ENCODE measurements around the gene TPST1.

TPST1 gene

GRCh38 chr7:66326501-66327215, 121.5 kb downstream of the TPST1 start:
- no peak for TF ChIP-seq LEF1 (IDR thresholded peaks at IDR 0.05; ENCODE audit: borderline replicate concordance)
- TF ChIP-seq NFRKB (IDR thresholded peaks at IDR 0.05): no peak
- no peak for TF ChIP-seq PKNOX1 (IDR thresholded peaks at IDR 0.05)
- TF ChIP-seq FOXA1 (IDR thresholded peaks at IDR 0.05): no peak
- no peak for TF ChIP-seq ZNF384 (IDR thresholded peaks at IDR 0.05)
- no peak for TF ChIP-seq ELF4 (IDR thresholded peaks at IDR 0.05)
- no peak for TF ChIP-seq L3MBTL2 (conservative IDR thresholded peaks at IDR 0.05)
- no peak for TF ChIP-seq TARDBP (IDR thresholded peaks at IDR 0.05)
- no peak for TF ChIP-seq FOXM1 (IDR thresholded peaks at IDR 0.05; ENCODE audit: borderline replicate concordance)
- POLR2A ChIA-PET: no interaction called here
- DNase-seq (ENCODE audit: extremely low spot score): no peak
- CTCF ChIA-PET: no interaction called here

- ChIA-PET POLR2A (no interaction called here), CTCF (no interaction called here)
- TF ChIP-seq L3MBTL2 (conservative IDR thresholded peaks at IDR 0.05): no peak
- no peak for TF ChIP-seq ZNF384 (IDR thresholded peaks at IDR 0.05)
- no peak for TF ChIP-seq TARDBP (IDR thresholded peaks at IDR 0.05)
- no peak for TF ChIP-seq FOXK2 (IDR thresholded peaks at IDR 0.05)
- TF ChIP-seq CTBP1 (IDR thresholded peaks at IDR 0.05; ENCODE audit: borderline replicate concordance): no peak
- TF ChIP-seq SP1 (IDR thresholded peaks at IDR 0.05): no peak
- TF ChIP-seq ELF4 (IDR thresholded peaks at IDR 0.05): no peak
- DNase-seq (ENCODE audit: extremely low spot score): no peak
Measured at GRCh38 chr7:66330961-66331360, 125.8 kb downstream of the TPST1 start.

- ChIA-PET POLR2A (no interaction called here), CTCF (no interaction called here)
- TF ChIP-seq L3MBTL2 (conservative IDR thresholded peaks at IDR 0.05) (no peak), FOXA1 (IDR thresholded peaks at IDR 0.05) (no peak), PKNOX1 (IDR thresholded peaks at IDR 0.05) (no peak), HDGF (IDR thresholded peaks at IDR 0.05; ENCODE audit: borderline replicate concordance) (no peak), CTBP1 (IDR thresholded peaks at IDR 0.05; ENCODE audit: borderline replicate concordance) (no peak), ARNT (IDR thresholded peaks at IDR 0.05) (no peak), ZNF384 (IDR thresholded peaks at IDR 0.05) (no peak), BHLHE40 (IDR thresholded peaks at IDR 0.05; ENCODE audit: borderline replicate concordance) (no peak), SUZ12 (IDR thresholded peaks at IDR 0.05) (no peak), NFRKB (IDR thresholded peaks at IDR 0.05) (no peak), TARDBP (IDR thresholded peaks at IDR 0.05) (no peak), FOXK2 (IDR thresholded peaks at IDR 0.05) (no peak), LEF1 (IDR thresholded peaks at IDR 0.05; ENCODE audit: borderline replicate concordance) (no peak), FOXM1 (IDR thresholded peaks at IDR 0.05; ENCODE audit: borderline replicate concordance) (no peak), ELF4 (IDR thresholded peaks at IDR 0.05) (no peak), SP1 (IDR thresholded peaks at IDR 0.05) (no peak)
- DNase-seq (ENCODE audit: extremely low spot score): no peak
Measured at GRCh38 chr7:66331883-66332282, 126.7 kb downstream of the TPST1 start.

- POLR2A ChIA-PET: no interaction called here
- CTCF ChIA-PET: no interaction called here
- TF ChIP-seq SP1 (IDR thresholded peaks at IDR 0.05) (no peak), ARNT (IDR thresholded peaks at IDR 0.05) (no peak), ZNF384 (IDR thresholded peaks at IDR 0.05) (no peak), SUZ12 (IDR thresholded peaks at IDR 0.05) (no peak), PKNOX1 (IDR thresholded peaks at IDR 0.05) (no peak), FOXK2 (IDR thresholded peaks at IDR 0.05) (no peak)
- DNase-seq (ENCODE audit: extremely low spot score): no peak
Measured at GRCh38 chr7:66333443-66333842, 128.3 kb downstream of the TPST1 start.

- TF ChIP-seq L3MBTL2 (conservative IDR thresholded peaks at IDR 0.05) (no peak), TARDBP (IDR thresholded peaks at IDR 0.05) (no peak), ARNT (IDR thresholded peaks at IDR 0.05) (no peak), FOXK2 (IDR thresholded peaks at IDR 0.05) (no peak), CTBP1 (IDR thresholded peaks at IDR 0.05; ENCODE audit: borderline replicate concordance) (no peak), PKNOX1 (IDR thresholded peaks at IDR 0.05) (no peak), LEF1 (IDR thresholded peaks at IDR 0.05; ENCODE audit: borderline replicate concordance) (no peak)
- POLR2A ChIA-PET: no interaction called here
- DNase-seq (ENCODE audit: extremely low spot score): no peak
- CTCF ChIA-PET: no interaction called here
Measured at GRCh38 chr7:66335318-66335717, 130.2 kb downstream of the TPST1 start.

GRCh38 chr7:66336760-66337159, 131.6 kb downstream of the TPST1 start:
- ChIA-PET CTCF (no interaction called here), POLR2A (no interaction called here)
- no peak for TF ChIP-seq SUZ12 (IDR thresholded peaks at IDR 0.05)
- DNase-seq (ENCODE audit: extremely low spot score): no peak

GRCh38 chr7:66339141-66339540, 134.0 kb downstream of the TPST1 start:
- ChIA-PET POLR2A (no interaction called here), CTCF (no interaction called here)
- DNase-seq (ENCODE audit: extremely low spot score): no peak
- TF ChIP-seq BHLHE40 (IDR thresholded peaks at IDR 0.05; ENCODE audit: borderline replicate concordance) (no peak), SP1 (IDR thresholded peaks at IDR 0.05) (no peak), FOXM1 (IDR thresholded peaks at IDR 0.05; ENCODE audit: borderline replicate concordance) (no peak), TARDBP (IDR thresholded peaks at IDR 0.05) (no peak), ZNF384 (IDR thresholded peaks at IDR 0.05) (no peak), FOXK2 (IDR thresholded peaks at IDR 0.05) (no peak), L3MBTL2 (conservative IDR thresholded peaks at IDR 0.05) (no peak), FOXA1 (IDR thresholded peaks at IDR 0.05) (no peak), CTBP1 (IDR thresholded peaks at IDR 0.05; ENCODE audit: borderline replicate concordance) (no peak), ARNT (IDR thresholded peaks at IDR 0.05) (no peak), ELF4 (IDR thresholded peaks at IDR 0.05) (no peak)
